Left ventricle myocardium inferior (tissue), 1 donor: ENCODE data around the gene SLC35E2B. TPM values are rescaled to one million over a fixed set of nuclear protein-coding genes. Genes with fewer than 3 reads are reported as not detected.

Source experiments
- DNase-seq: peaks from one replicate; pipeline ENCODE4 v3.0.0-alpha.2; 2020
- H3K27ac ChIP-seq: fragments of 200-600 bp; replicated peaks from 2 replicates; pipeline ENCODE4 v1.8.0; 2021
- H3K27me3 ChIP-seq: fragments of 200-600 bp; 2 replicates; pipeline ENCODE4 v1.8.0; 2021; ENCODE audit warnings: low read depth
- H3K36me3 ChIP-seq: fragments of 200-600 bp; 2 replicates; pipeline ENCODE4 v1.8.0; 2021
- H3K4me1 ChIP-seq: fragments of 200-600 bp; 2 replicates; pipeline ENCODE4 v1.8.0; 2021
- H3K4me3 ChIP-seq: fragments of 200-600 bp; 2 replicates; pipeline ENCODE4 v1.8.0; 2021; ENCODE audit warnings: mild to moderate bottlenecking, moderate library complexity
- H3K9me3 ChIP-seq: fragments of 200-600 bp; replicated peaks from 2 replicates; pipeline ENCODE4 v1.8.0; 2021
- intact Hi-C: fragments of 100-400 bp; cut with micrococcal nuclease; formaldehyde crosslinking; loops from one replicate; pipeline ENCODE4 v1.11.0; 2022
- total RNA-seq: library from RNA; stranded (reverse); fragmentation: NEBNext Ultra II Directional; extraction: Animal tissue kit (Norgen Biotek cat#: 25700); gene quantifications from one replicate; pipeline ENCODE4 v1.2.1, GENCODE V29; 2021
- TF ChIP-seq, protein P1 (sequence below): fragments of 200-600 bp; IDR thresholded peaks from 2 replicates; pipeline ENCODE4 v1.8.0; 2021; ENCODE audit warnings: antibody characterized with exemption, mild to moderate bottlenecking, borderline replicate concordance
- donor health status: DM: no; HTN: yes; CAD: no; lungs with severe emphysema.

Gene SLC35E2B
- total RNA-seq, 1 donor from 2014 or later = 20.2 TPM

GRCh38 chr1:1613509-1614082 is 79.0 kb downstream of the SLC35E2B start:
- DNase-seq = no peak
- intact Hi-C loops = no loop called here
- peak overlapping the region; percentile 99 for H3K27ac ChIP-seq

GRCh38 chr1:1612104-1612400 is 80.5 kb downstream of the SLC35E2B start:
- Histone ChIP-seq H3K4me1 (peaks cover 32% of the 10 kb centered on the region), H3K27ac (no peak overlapping the region), H3K9me3 (no peaks in the 10 kb centered on the region), H3K27me3 (no peaks in the 10 kb centered on the region), H3K36me3 (no peaks in the 10 kb centered on the region), H3K4me3 (no peak overlapping the region)
- no peak for DNase-seq
- intact Hi-C loops = no loop called here
- TF ChIP-seq, protein P1, sequence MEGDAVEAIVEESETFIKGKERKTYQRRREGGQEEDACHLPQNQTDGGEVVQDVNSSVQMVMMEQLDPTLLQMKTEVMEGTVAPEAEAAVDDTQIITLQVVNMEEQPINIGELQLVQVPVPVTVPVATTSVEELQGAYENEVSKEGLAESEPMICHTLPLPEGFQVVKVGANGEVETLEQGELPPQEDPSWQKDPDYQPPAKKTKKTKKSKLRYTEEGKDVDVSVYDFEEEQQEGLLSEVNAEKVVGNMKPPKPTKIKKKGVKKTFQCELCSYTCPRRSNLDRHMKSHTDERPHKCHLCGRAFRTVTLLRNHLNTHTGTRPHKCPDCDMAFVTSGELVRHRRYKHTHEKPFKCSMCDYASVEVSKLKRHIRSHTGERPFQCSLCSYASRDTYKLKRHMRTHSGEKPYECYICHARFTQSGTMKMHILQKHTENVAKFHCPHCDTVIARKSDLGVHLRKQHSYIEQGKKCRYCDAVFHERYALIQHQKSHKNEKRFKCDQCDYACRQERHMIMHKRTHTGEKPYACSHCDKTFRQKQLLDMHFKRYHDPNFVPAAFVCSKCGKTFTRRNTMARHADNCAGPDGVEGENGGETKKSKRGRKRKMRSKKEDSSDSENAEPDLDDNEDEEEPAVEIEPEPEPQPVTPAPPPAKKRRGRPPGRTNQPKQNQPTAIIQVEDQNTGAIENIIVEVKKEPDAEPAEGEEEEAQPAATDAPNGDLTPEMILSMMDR = no peak

More at GRCh38 chr1:1613509-1614082, 79.0 kb downstream of the SLC35E2B start:
- Histone ChIP-seq H3K27me3 (no peaks in the 10 kb centered on the region), H3K4me1 (peaks cover 39% of the 10 kb centered on the region), H3K4me3 (peak overlapping the region; percentile 82), H3K9me3 (no peaks in the 10 kb centered on the region), H3K36me3 (peaks cover 9% of the 10 kb centered on the region)
- TF ChIP-seq, protein P1 = no peak

GRCh38 chr1:1610796-1611195 is 81.8 kb downstream of the SLC35E2B start:
- no peak for DNase-seq
- intact Hi-C loops = no loop called here

DNA sequence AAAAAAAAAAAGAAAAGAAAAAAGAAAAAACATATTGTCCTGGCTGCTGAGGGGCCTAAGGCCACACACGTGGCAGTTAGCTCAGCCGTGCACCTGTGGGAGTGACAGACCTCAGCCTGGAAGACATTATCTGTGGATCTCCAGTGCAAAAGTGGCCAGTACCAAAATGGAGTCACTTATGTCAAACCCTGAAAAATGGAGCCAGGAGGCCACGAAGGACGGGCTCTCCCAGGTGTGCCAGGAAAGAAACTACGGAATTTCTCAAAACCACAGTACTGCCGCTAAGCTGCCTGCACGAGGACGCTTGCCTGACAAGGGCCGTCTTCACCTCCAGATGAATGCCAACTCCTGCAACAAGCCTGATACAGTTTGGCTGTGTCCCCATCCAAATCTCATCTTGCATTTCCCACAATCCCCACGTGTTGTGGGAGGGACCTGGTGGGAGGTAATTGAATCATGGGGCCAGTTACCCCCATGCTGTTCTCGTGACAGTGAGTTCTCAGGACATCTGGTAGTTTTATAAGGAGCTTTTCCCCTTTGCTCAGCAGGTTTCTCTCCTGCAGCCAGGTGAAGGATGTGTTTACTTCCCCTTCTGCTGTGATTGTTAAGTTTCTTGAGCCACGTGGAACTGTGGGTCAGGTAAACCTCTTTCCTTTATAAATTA is 82.6 kb downstream of the SLC35E2B start:
- Histone ChIP-seq H3K27ac (no peak overlapping the region), H3K36me3 (no peaks in the 10 kb centered on the region), H3K4me3 (no peak overlapping the region), H3K9me3 (no peaks in the 10 kb centered on the region), H3K27me3 (peaks cover under 1% of the 10 kb centered on the region), H3K4me1 (peaks cover 18% of the 10 kb centered on the region)
- DNase-seq = no peak
- TF ChIP-seq, protein P1 = no peak
- intact Hi-C loops = no loop called here

More at GRCh38 chr1:1610796-1611195, 81.8 kb downstream of the SLC35E2B start:
- Histone ChIP-seq H3K36me3 (no peaks in the 10 kb centered on the region), H3K27me3 (no peaks in the 10 kb centered on the region), H3K9me3 (no peaks in the 10 kb centered on the region), H3K4me3 (no peak overlapping the region), H3K27ac (peak overlapping the region; percentile 30), H3K4me1 (peaks cover 23% of the 10 kb centered on the region)
- TF ChIP-seq, protein P1 = no peak

Other genes with a start within 250 kb of the SLC35E2B start
- 2.8 TPM for gene ATAD3C, start 243.1 kb downstream of the SLC35E2B start, total RNA-seq
- gene ATAD3B, start 221.0 kb downstream of the SLC35E2B start, total RNA-seq = 8.3 TPM
- gene ATAD3A, start 180.6 kb downstream of the SLC35E2B start, total RNA-seq = 19.4 TPM
- gene TMEM240, start 152.2 kb downstream of the SLC35E2B start, total RNA-seq = 7.2 TPM
- gene SSU72, start 117.9 kb downstream of the SLC35E2B start, total RNA-seq = 104 TPM
- 3.6 TPM for gene FNDC10, start 92.7 kb downstream of the SLC35E2B start, total RNA-seq
- 129 TPM for gene MIB2, start 77.3 kb downstream of the SLC35E2B start, total RNA-seq
- 93.8 TPM for gene MMP23B, start 60.6 kb downstream of the SLC35E2B start, total RNA-seq
- 24.3 TPM for gene CDK11B, start 33.8 kb downstream of the SLC35E2B start, total RNA-seq
- 21.7 TPM for gene CDK11A, start 31.6 kb upstream of the SLC35E2B start, total RNA-seq
- 25.3 TPM for gene NADK, start 85.7 kb upstream of the SLC35E2B start, total RNA-seq
- 158 TPM for gene GNB1, start 198.3 kb upstream of the SLC35E2B start, total RNA-seq
- not detected for gene CALML6, start 222.5 kb upstream of the SLC35E2B start, total RNA-seq
- gene TMEM52, start 226.5 kb upstream of the SLC35E2B start, total RNA-seq = 0.47 TPM